ENCODE measurements around the gene CDKN2D.

The CDKN2D gene

DNA sequence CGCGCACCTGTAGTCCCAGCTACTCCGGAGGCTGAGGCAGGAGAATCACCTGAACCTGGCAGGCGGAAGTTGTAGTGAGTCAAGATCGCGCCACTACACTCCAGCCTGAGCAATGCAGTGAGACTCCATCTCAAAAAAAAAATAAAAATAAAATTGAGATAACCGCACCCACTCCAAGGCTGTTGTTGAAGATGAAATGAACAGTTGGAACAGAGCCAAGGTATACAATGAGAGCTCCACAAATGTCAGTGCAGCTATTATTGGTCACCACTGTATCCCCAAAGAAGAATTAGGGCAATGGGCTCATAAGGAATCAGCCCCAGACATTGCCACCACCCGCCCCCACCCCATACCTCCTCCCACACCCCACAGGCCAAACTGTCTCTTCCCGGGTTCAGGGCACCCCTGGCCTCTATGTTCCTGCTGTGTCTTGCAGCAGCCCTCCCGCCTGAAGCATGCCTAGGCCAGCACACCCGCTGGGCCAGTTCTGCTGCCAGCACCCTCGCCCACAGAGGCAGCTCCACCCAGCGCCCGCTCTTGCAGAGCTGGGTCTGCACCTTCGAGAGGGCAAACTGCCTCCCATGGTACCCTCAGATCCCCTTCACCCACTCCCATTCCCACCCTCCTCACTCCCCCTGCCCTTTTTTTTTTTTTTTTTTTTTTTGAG lies 48.0 kb downstream of the CDKN2D start:
- no peak for DNase-seq

DNA sequence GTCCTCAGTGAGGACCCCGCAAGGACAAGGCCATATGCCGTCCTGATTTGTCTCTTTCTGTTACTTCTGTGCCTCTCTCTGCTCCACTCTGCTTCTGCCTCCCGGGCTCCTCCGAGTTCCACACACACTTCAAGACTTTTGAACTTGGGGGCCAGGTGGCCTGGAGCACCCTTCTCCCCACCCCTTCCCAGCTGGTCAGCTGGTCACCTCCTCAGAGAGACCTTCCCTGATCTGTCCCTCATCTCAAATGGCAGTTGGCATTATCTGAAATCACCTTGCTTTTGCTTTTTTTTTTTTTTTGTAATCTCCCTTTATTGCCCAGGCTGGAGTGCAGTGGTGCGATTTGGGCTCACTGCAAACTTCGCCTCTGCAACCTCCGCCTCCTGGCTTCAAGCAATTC lies 49.4 kb downstream of the CDKN2D start:
- no peak for DNase-seq

- DNase-seq: peak in 7 of 14 donors; percentile 16 to 51 (median 28)
Observed at GRCh38 chr19:10518444-10519361, 50.1 kb downstream of the CDKN2D start.

GRCh38 chr19:10517760-10518443 lies 50.9 kb downstream of the CDKN2D start:
- peak in 9 of 14 donors; percentile 48 to 82 (median 72) for DNase-seq

DNA sequence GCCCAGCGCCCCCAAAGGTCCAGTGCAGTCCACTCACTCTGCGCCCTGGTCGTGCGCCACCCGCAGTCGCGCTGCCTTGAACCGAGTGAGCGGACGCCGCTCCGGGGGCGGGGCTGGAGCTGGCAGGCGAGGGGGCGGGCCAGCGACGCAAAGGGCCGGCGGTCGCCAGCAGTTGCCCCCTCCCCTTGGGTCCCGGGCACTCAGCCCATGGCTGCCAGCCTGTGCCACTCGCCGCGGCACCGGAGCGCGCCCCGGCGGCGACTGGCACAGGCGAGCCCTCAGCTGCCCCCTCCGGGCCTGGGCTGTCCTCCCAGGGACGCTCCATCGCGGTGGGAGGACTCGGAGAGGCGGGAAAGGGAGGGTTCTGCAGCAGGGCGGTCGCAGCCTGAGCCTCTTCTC lies 51.4 kb downstream of the CDKN2D start, which contains the start of gene S1PR5:
TSS of gene S1PR5 (minus strand) at position 87 of the 399 bp plus-strand sequence. CDS start 2,436 bp downstream, outside the sequence.
- DNase-seq: peak in 13 of 14 donors; percentile 14 to 92 (median 75)

- DNase-seq: peak in 4 of 14 donors; percentile 31 to 74 (median 52)
Observed at GRCh38 chr19:10516671-10517286, 52.0 kb downstream of the CDKN2D start.

Measured in C1 segment of cervical spinal cord (tissue), 14 donors.